HG02571 (cell line): ENCODE results near the gene TSPEAR.

ENCODE experiments used
- ATAC-seq: cut with Tn5 transposase; IDR thresholded peaks from one replicate; pipeline ENCODE4 v1.9.1; 2021; ENCODE audit warnings: mild to moderate bottlenecking, moderate library complexity; ENCODE audit not compliant: unreplicated experiment

Gene TSPEAR

GRCh38 chr21:44741921-44742320 is 30.5 kb upstream of the TSPEAR start:
- ATAC-seq: no peak

DNA sequence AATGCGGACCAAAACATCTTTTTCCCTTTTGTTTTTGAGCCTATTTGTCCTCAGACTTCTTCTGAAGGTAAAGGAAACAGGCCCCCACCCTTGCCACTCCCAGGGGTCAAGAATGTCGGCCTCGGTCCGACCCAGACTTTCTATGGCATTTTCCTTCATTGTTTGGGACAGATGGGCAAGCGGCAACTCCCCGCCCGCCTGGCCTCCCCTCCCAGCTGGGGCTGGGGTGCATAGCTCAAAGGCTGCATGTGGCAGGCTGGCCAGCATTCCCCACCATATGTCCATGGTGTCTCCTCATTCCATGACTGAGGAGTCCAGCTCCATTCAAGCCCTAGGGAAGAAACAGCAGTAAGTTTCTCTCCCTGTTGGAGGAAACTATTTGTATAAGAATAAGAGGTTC is 29.4 kb upstream of the TSPEAR start:
- no peak for ATAC-seq

DNA sequence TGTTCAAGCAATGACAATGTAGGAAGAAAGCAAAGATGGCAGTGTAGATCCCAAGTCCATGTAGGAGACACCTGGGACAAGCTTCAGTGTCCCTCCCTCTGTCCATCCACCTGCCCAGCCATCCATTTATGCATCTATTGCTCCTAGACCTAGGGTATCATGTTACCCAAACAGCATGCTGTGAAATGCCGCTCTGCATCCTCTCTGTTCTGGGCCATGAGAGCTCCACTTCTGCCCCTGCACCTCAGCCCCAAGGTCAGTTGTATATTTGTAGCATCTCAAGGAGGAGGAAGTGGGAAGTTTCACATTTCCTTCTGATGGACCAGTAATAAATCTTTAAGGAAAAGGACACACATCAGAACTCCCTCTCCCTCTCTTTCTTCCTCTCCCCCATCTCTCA is 27.9 kb upstream of the TSPEAR start:
- ATAC-seq: no peak

GRCh38 chr21:44738621-44739020 is 27.2 kb upstream of the TSPEAR start:
- ATAC-seq: no peak

DNA sequence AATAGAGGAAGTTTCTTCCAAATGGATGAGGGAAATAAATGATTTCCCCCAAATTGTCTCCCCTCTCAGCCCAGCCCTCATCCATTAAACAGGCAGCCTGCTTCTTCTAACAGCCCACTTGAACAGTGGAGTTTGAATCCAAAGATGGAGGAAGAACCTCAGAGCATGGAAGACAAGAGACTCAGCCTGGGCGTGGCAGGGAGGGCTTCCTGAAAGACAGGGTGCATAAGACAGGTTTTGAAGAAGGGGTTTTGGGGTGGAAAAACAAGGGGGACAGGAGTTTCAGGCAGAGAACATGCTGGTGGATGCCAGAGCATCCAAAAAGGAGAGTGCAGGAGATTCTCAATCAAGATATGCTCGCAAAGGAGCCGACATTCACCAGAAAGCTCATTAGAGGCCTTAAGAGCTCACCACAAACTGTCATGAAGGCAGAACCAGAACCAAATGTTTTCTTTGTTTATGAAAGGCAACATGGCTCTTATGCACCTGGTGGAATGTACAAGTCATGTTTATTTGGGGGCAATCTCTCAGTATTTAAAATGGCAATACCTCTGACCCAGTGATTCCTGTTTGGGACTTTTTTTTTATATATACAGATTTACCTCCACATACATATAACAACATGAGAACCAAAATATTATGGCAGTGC is 26.5 kb upstream of the TSPEAR start:
- no peak for ATAC-seq

- ATAC-seq: no peak
Measured at GRCh38 chr21:44736291-44737004, 25.1 kb upstream of the TSPEAR start.

GRCh38 chr21:44735821-44736220 is 24.4 kb upstream of the TSPEAR start:
- no peak for ATAC-seq

DNA sequence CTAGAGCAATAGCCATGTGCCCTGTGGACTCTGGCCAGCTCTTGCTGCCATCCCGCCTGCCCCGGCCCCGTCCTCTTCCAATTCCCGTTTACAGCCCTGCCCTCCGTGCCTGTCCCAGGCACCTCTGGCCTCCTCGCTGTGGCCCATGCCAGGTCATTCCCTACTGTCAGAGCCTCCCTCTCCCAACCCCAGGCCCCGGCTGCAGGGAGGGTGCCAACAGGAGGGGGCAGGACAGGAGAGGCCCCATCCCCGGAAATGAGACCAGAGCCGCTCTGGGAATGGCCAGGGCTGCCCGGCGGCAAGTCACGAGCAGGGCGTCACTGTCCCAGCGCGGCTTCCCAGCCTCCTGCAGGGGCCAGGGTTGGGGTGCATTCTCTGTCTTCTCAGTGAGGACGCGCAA is 23.5 kb upstream of the TSPEAR start:
- ATAC-seq: no peak

DNA sequence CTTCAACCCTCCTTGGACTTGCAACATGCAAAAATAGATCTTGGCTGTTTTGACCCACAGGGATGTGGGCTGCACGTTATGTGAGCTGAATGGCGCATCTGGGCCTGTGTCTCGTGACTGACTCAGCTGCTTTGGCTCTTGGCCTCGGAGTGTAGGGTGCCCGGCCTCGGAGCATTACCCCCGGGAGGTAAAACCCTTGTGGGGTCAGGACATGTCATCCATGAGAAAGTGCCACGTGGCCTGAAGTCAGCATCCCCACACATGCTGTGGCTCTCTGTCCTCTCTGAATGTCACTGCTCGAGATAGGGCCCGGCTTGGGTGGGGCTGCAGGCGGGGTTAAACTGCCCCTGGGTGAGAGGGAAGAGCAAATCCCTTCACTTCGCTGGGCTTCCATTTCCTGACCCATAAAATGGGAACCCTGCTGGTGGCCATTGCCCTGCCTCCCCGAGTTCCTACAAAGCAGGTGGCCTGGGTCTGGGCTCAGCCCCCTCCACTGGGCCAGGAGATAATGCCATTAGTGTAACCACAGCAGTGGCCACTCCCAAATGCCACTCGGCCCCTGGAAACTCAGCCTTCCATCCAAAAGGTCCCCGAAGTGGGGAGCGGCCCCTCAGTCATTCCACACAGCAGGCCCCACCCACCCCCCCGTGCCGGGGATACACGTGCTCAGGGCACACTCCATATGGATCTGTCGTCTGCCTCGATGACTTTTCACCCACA is 22.8 kb upstream of the TSPEAR start:
- ATAC-seq: no peak

GRCh38 chr21:44732956-44733355 is 21.6 kb upstream of the TSPEAR start:
- no peak for ATAC-seq

DNA sequence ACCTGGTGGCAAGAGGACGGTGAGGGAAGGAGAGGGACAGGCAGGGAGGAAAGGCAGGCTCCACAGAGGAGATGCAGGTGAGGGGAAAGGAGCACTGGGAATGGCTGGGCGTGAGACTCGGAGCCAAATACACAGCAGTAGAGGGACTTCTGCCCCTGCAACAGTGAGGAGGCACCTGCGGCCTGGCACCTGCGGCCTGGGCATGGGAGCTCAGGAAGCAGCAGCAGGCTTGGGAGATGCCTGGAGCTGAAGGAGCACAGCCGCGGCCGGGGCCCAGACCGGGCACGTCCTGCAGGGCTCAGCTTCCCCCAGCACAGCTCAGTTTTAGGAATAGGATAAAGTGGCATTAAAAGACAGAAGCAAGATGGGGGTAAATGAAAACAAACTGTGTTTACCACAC is 20.9 kb upstream of the TSPEAR start:
- ATAC-seq: no peak

DNA sequence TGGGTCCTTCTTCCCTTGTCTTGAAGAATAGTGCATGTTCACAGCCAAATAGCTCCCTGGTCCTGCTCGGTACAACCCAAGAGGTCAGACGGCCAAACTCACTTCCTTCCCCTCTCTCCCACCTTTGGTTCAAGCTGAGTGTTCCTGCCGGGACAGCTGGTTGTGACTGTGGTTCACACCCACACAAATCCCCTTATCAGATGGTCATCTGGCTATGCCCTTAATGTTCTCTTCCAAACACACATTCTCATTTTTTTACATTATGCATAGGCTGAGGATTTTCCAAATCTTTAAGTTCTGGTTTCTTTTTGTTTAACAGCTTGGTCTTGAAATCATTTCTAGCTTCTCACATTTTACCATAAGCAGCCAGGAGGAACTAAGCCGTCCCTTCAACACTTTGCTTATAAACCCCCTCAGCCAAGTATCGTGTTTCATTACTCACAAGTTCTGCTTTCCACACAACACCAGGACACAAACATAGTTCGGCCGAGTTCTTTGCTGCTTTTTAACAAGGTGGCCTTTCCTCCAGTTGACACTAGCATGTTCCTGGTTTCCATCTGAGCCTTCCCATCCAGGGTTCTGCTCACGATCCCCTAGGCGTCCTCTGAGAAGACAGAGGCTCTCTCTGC is 19.7 kb upstream of the TSPEAR start:
- no peak for ATAC-seq

- no peak for ATAC-seq
Measured at GRCh38 chr21:44730028-44730395, 18.6 kb upstream of the TSPEAR start.

- ATAC-seq: no peak
Measured at GRCh38 chr21:44729336-44730027, 18.1 kb upstream of the TSPEAR start.

- ATAC-seq: no peak
Measured at GRCh38 chr21:44728716-44729115, 17.3 kb upstream of the TSPEAR start.

- ATAC-seq: no peak
Measured at GRCh38 chr21:44727757-44728156, 16.4 kb upstream of the TSPEAR start.

- ATAC-seq: no peak
Measured at GRCh38 chr21:44727321-44727720, 15.9 kb upstream of the TSPEAR start.

DNA sequence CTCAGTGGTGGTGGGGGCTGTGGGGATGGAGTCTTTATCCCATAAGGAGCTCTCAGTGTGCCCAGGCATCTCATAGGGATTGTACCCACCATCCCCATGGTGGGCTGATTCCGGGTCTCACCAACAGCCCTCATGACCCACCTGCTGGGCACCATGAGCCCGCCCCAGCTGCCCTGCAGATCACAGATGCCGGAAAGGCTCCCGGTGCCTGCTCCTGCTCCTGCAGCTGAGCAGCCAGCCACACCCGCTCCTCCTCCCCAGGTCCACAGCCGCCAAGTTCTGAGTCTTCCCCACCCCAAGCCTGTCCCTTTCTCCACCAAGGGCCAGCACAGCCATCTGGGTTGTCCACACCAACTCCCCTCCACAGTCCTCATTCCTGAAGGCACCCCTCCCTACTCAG is 15.5 kb upstream of the TSPEAR start:
- ATAC-seq: no peak

- no peak for ATAC-seq
Measured at GRCh38 chr21:44724926-44725325, 13.6 kb upstream of the TSPEAR start.

GRCh38 chr21:44724196-44724595 is 12.8 kb upstream of the TSPEAR start:
- no peak for ATAC-seq
